NK-92 (cell line): ENCODE data around the gene PNPLA7.
"Not testable (repeated sequence)": the region's sequence is repeated elsewhere in the genome, so short reads cannot be mapped to it uniquely, and the experiment has no call there.

Source experiments
- DNase-seq: peaks from one replicate; lab custom pipeline; 2025; ENCODE audit not compliant: unreplicated experiment; lab: John Stamatoyannopoulos, UW

PNPLA7 gene

GRCh38 chr9:137550231-137550621, at the start of gene PNPLA7:
PNPLA7 (minus strand) TSS chr9:137550402; CDS start chr9:137550197, 205 bp downstream.
- DNase-seq, result no peak

GRCh38 chr9:137598943-137599342, 48.7 kb upstream of the PNPLA7 start:
- no peak for DNase-seq

- not testable (repeated sequence) for DNase-seq
Observed at GRCh38 chr9:137596577-137596976, 46.4 kb upstream of the PNPLA7 start.

GRCh38 chr9:137593176-137593575, 43.0 kb upstream of the PNPLA7 start:
- DNase-seq, result no peak

- no peak for DNase-seq
Observed at GRCh38 chr9:137592767-137593166, 42.6 kb upstream of the PNPLA7 start.

GRCh38 chr9:137590469-137591383, 40.5 kb upstream of the PNPLA7 start, which contains the start of gene ZMYND19:
ZMYND19 (minus strand) TSS chr9:137590512; CDS start chr9:137590263, 249 bp downstream.
- no peak for DNase-seq

- no peak for DNase-seq
Observed at GRCh38 chr9:137590123-137590468, 39.9 kb upstream of the PNPLA7 start.

GRCh38 chr9:137589441-137590122, 39.4 kb upstream of the PNPLA7 start:
- no peak for DNase-seq

GRCh38 chr9:137588891-137589290, 38.7 kb upstream of the PNPLA7 start:
- DNase-seq, result no peak

GRCh38 chr9:137588311-137588710, 38.1 kb upstream of the PNPLA7 start:
- DNase-seq, result no peak

GRCh38 chr9:137586854-137587253, 36.7 kb upstream of the PNPLA7 start:
- DNase-seq, result no peak

GRCh38 chr9:137583957-137584356, 33.8 kb upstream of the PNPLA7 start:
- DNase-seq, result no peak

- no peak for DNase-seq
Observed at GRCh38 chr9:137583347-137583746, 33.1 kb upstream of the PNPLA7 start.

- no peak for DNase-seq
Observed at GRCh38 chr9:137582286-137582860, 32.2 kb upstream of the PNPLA7 start.

- DNase-seq, result no peak
Observed at GRCh38 chr9:137581361-137582285, 31.4 kb upstream of the PNPLA7 start.

- no peak for DNase-seq
Observed at GRCh38 chr9:137580954-137581322, 30.7 kb upstream of the PNPLA7 start.

GRCh38 chr9:137580209-137580953, 30.2 kb upstream of the PNPLA7 start:
- DNase-seq, result no peak

- DNase-seq, result no peak
Observed at GRCh38 chr9:137579259-137579604, 29.0 kb upstream of the PNPLA7 start.

GRCh38 chr9:137578518-137579258, 28.5 kb upstream of the PNPLA7 start, which contains the start of gene DPH7:
DPH7 (minus strand) TSS chr9:137578925; CDS start chr9:137578777, 148 bp downstream.
- peak; percentile 40 for DNase-seq
